K562 (cell line): ENCODE data around the gene TMCO1. TPM values are rescaled to one million over a fixed set of nuclear protein-coding genes. Genes with fewer than 3 reads are reported as not detected.

Experiments used
- CSDE1 ChIP-seq, 2 experiments: fragments of 450-650 bp; IDR thresholded peaks; 2 replicates each; pipeline ENCODE4 v1.6.1; 2016; ENCODE audit warnings: mild to moderate bottlenecking in 1 of 2
- CTCFL ChIP-seq: IDR thresholded peaks from 2 replicates; pipeline ENCODE4 v1.6.1; 2011; ENCODE audit warnings: borderline replicate concordance, low read depth, mild to moderate bottlenecking, moderate library complexity, low read length; ENCODE audit not compliant: insufficient read depth, poor library complexity, severe bottlenecking
- DPF2 ChIP-seq: fragments of 450-650 bp; IDR thresholded peaks from 2 replicates; pipeline ENCODE4 v1.6.1; 2016
- FOXP1 ChIP-seq: sonication (generic); formaldehyde crosslinking; IDR thresholded peaks from 2 replicates; pipeline ENCODE4 v1.8.0; 2022; ENCODE audit warnings: mild to moderate bottlenecking, missing genetic modification reagents
- HDAC2 ChIP-seq: fragments of 450-650 bp; IDR thresholded peaks from 2 replicates; pipeline ENCODE4 v1.6.1; 2016; ENCODE audit warnings: mild to moderate bottlenecking
- MAX ChIP-seq: sonication (generic); formaldehyde crosslinking; IDR thresholded peaks from 2 replicates; pipeline ENCODE4 v1.9.0; 2022; ENCODE audit warnings: mild to moderate bottlenecking, missing genetic modification reagents
- NFIC ChIP-seq: fragments of 450-650 bp; IDR thresholded peaks from 2 replicates; pipeline ENCODE4 v1.6.1; 2017; ENCODE audit warnings: mild to moderate bottlenecking, inconsistent platforms
- PKNOX1 ChIP-seq: fragments of 450-650 bp; IDR thresholded peaks from 2 replicates; pipeline ENCODE4 v1.6.1; 2016
- REST ChIP-seq, 2 experiments: fragments of 450-650 bp; formaldehyde crosslinking in 1 of 2; IDR thresholded peaks; 2 replicates each; pipeline versions ENCODE4 v1.4.0 to v1.6.1; 2014 to 2020; ENCODE audit warnings: mild to moderate bottlenecking in 2 of 2, borderline replicate concordance in 1 of 2, low read depth in 1 of 2
- ZNF354B ChIP-seq: fragments of 250-450 bp; sonication (Bioruptor Pico); IDR thresholded peaks from 2 replicates; pipeline ENCODE4 v1.4.0; 2020
- ZNF384 ChIP-seq: IDR thresholded peaks from 2 replicates; pipeline ENCODE4 v1.6.1; 2012; ENCODE audit warnings: low read depth, low read length, improper control_type of control experiment
- ZZZ3 ChIP-seq: fragments of 450-650 bp; IDR thresholded peaks from 2 replicates; pipeline ENCODE4 v1.6.1; 2016; ENCODE audit warnings: antibody characterized with exemption, mild to moderate bottlenecking, moderate library complexity
- polyA plus RNA-seq, 8 experiments: library from polyadenylated mRNA; depleted of rRNA in 4 of 8; stranded (reverse) in 5 of 8; unstranded in 3 of 8; fragments of >200 nt; fragmentation: Nextera tagmentation in 2 of 8; fragmentation: Illumina TruSeq in 1 of 8; extraction: Ambion mirVana in 2 of 8; extraction: Trizol in 1 of 8; gene quantifications; 2 replicates each; pipeline versions ENCODE4 v1.2.1 to v1.2.3, GENCODE V29; 2011 to 2014; ENCODE audit warnings: inconsistent platforms in 1 of 8, missing spikeins in 1 of 8
- total RNA-seq, 7 experiments: library from RNA; depleted of rRNA in 6 of 7; stranded (reverse); fragments of >200 nt in 6 of 7; fragmentation: Illumina TruSeq in 2 of 7; extraction: Trizol in 2 of 7; gene quantifications; 2 replicates each; pipeline versions ENCODE4 v1.2.1 to v1.2.3, GENCODE V29; 2011 to 2021; ENCODE audit warnings: low replicate concordance in 1 of 7

TMCO1 gene
- total and polyA plus RNA-seq, 9 of the 15 experiments (the other 6 are each of a cell fraction or from before 2014, with no cell fraction given): 69.3 to 561 (median 175) TPM

- TF ChIP-seq REST (IDR thresholded peaks at IDR 0.05; ENCODE audit: borderline replicate concordance) (peak; percentile 31; the same call in 1 of the 2 replicates), REST (CRISPR knock-in tag; IDR thresholded peaks at IDR 0.05; ENCODE audit: low read depth) (no peak), HDAC2 (peak; percentile 72), PKNOX1 (peak; percentile 93), CSDE1 (IDR thresholded peaks at IDR 0.05) (no peak), MAX (CRISPR knock-in tag) (peak; percentile 71), ZNF354B (no peak), FOXP1 (peak; percentile 76; the same call in 1 of the 2 replicates), ZNF384 (0 out of 2 replicates have a peak, but pooled peaks have one; percentile 32), DPF2 (0 out of 2 replicates have a peak, but pooled peaks have one; percentile 35), CTCFL (peak; percentile 28), NFIC (peak; percentile 54), ZZZ3 (0 out of 2 replicates have a peak, but pooled peaks have one; percentile 62)
These were observed at the start of gene TMCO1 (continued) for GRCh38 chr1:165768513-165769394.
